ENCODE measurements around the gene RTN4IP1. TPM values are rescaled to one million over a fixed set of nuclear protein-coding genes. Genes with fewer than 3 reads are reported as not detected.

The RTN4IP1 gene
- polyA plus RNA-seq, 1 donor from 2014 or later, result 8.5 TPM

DNA sequence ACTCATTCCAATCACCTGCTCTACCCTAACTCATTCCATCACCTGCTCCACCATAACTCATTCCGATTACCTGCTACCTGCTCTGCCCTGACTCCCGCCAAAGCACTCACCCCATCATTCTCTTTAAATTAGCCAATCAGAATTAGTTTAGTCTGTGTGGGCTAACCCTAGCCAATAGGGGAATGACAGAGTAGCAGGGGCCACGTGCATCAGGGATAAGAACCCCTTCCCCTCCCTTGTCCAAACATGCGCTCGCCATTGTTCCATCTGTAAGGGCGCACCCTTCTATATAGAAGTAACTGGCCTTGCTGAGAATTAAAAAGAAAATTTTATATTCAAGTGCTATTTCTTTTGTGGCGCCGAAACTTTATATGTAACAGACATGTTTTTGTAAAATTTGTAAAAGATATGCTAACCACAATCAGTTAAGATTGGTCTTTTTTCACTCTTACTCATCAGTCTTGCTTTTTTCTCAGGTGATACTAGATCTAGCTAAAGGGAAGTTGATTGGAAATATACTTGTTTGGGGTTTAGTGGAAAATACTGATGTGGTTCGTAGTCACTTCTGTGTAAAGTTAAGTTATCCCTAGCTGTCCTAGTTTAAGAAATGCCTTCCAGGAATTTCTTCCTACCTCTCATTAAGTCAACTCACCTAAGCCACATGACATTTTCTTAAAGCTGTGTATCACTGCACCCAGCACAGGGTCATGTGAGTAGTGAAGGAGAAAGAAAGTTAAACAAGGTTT, 16.5 kb downstream of the RTN4IP1 start:
- Histone ChIP-seq H3K36me3 (ENCODE audit: insufficient read depth, low read length) (peaks cover 3% of the 10 kb centered on the region), H3K9me2 (ENCODE audit: insufficient read depth, low read length) (no peaks in the 10 kb centered on the region), H2AFZ (ENCODE audit: low read depth, low read length) (no peak overlapping the region), H3K79me2 (replicated peaks; ENCODE audit: insufficient read depth, low read length) (no peaks in the 10 kb centered on the region), H3F3A (ENCODE audit: insufficient read depth, low read length, poor library complexity, severe bottlenecking) (no peaks in the 10 kb centered on the region), H3K27me3 (ENCODE audit: insufficient read depth, low read depth, low read length) (no peaks in the 10 kb centered on the region), H3K27ac (ENCODE audit: low read length) (no peak overlapping the region), H3K9me3 (ENCODE audit: low read length) (no peaks in the 10 kb centered on the region), H3K9ac (ENCODE audit: low read length) (no peak overlapping the region), H3K4me3 (ENCODE audit: low read length) (no peak overlapping the region), H4K20me1 (ENCODE audit: insufficient read depth) (no peaks in the 10 kb centered on the region), H3K4me2 (ENCODE audit: low read length) (no peak overlapping the region)
- TF ChIP-seq, protein P1, sequence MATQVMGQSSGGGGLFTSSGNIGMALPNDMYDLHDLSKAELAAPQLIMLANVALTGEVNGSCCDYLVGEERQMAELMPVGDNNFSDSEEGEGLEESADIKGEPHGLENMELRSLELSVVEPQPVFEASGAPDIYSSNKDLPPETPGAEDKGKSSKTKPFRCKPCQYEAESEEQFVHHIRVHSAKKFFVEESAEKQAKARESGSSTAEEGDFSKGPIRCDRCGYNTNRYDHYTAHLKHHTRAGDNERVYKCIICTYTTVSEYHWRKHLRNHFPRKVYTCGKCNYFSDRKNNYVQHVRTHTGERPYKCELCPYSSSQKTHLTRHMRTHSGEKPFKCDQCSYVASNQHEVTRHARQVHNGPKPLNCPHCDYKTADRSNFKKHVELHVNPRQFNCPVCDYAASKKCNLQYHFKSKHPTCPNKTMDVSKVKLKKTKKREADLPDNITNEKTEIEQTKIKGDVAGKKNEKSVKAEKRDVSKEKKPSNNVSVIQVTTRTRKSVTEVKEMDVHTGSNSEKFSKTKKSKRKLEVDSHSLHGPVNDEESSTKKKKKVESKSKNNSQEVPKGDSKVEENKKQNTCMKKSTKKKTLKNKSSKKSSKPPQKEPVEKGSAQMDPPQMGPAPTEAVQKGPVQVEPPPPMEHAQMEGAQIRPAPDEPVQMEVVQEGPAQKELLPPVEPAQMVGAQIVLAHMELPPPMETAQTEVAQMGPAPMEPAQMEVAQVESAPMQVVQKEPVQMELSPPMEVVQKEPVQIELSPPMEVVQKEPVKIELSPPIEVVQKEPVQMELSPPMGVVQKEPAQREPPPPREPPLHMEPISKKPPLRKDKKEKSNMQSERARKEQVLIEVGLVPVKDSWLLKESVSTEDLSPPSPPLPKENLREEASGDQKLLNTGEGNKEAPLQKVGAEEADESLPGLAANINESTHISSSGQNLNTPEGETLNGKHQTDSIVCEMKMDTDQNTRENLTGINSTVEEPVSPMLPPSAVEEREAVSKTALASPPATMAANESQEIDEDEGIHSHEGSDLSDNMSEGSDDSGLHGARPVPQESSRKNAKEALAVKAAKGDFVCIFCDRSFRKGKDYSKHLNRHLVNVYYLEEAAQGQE (IDR thresholded peaks at IDR 0.05; ENCODE audit: borderline replicate concordance), result no peak
- no peak for TF ChIP-seq EP300 (conservative IDR thresholded peaks at IDR 0.05; ENCODE audit: poor library complexity, severe bottlenecking)
- no peak for TF ChIP-seq MXI1 (conservative IDR thresholded peaks at IDR 0.05; ENCODE audit: poor library complexity, severe bottlenecking)

- H4K20me1 ChIP-seq (ENCODE audit: insufficient read depth), result no peaks in the 10 kb centered on the region
- H3K4me3 ChIP-seq (ENCODE audit: low read length), result no peak overlapping the region
- TF ChIP-seq RAD21 (conservative IDR thresholded peaks at IDR 0.05), result no peak
- H3K9me3 ChIP-seq (ENCODE audit: low read length), result no peaks in the 10 kb centered on the region
- no peaks in the 10 kb centered on the region for H3F3A ChIP-seq (ENCODE audit: insufficient read depth, low read length, poor library complexity, severe bottlenecking)
- H3K27me3 ChIP-seq (ENCODE audit: insufficient read depth, low read depth, low read length), result no peaks in the 10 kb centered on the region
- no peak overlapping the region for H3K9ac ChIP-seq (ENCODE audit: low read length)
- no peaks in the 10 kb centered on the region for H3K9me2 ChIP-seq (ENCODE audit: insufficient read depth, low read length)
- H3K4me2 ChIP-seq (ENCODE audit: low read length), result no peak overlapping the region
- no peaks in the 10 kb centered on the region for H3K79me2 ChIP-seq (replicated peaks; ENCODE audit: insufficient read depth, low read length)
- no peak overlapping the region for H3K27ac ChIP-seq (ENCODE audit: low read length)
- H2AFZ ChIP-seq (ENCODE audit: low read depth, low read length), result no peak overlapping the region
- peaks cover 3% of the 10 kb centered on the region for H3K36me3 ChIP-seq (ENCODE audit: insufficient read depth, low read length)
Observed at GRCh38 chr6:106611030-106611429, 18.3 kb downstream of the RTN4IP1 start.

DNA sequence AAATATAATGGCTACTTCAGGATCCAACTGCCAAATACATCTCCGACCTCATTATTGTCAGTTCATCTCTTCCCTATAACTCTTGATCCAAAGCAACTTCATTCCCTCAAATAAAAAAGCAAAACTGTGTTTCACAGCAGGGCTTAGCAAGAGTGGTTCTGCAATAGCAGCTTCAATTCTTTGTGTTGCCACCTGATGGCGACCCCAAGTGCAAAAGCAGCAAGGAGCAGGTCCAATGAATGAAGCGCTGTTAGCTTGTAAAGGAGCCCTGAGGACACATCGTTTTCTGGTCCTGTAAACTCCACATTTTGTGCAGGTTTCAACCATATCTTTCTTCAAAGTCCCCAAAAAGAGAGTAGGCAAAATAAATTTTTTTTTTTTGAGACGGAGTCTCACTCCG, 19.6 kb downstream of the RTN4IP1 start:
- Histone ChIP-seq H3K4me3 (ENCODE audit: low read length) (no peak overlapping the region), H3K79me2 (replicated peaks; ENCODE audit: insufficient read depth, low read length) (no peaks in the 10 kb centered on the region), H3K9me2 (ENCODE audit: insufficient read depth, low read length) (no peaks in the 10 kb centered on the region), H3K9ac (ENCODE audit: low read length) (no peak overlapping the region), H3K27me3 (ENCODE audit: insufficient read depth, low read depth, low read length) (no peaks in the 10 kb centered on the region), H3K9me3 (ENCODE audit: low read length) (no peaks in the 10 kb centered on the region), H3K36me3 (ENCODE audit: insufficient read depth, low read length) (peaks cover 3% of the 10 kb centered on the region), H4K20me1 (ENCODE audit: insufficient read depth) (no peaks in the 10 kb centered on the region), H3K4me2 (ENCODE audit: low read length) (no peak overlapping the region), H3K27ac (ENCODE audit: low read length) (no peak overlapping the region), H3F3A (ENCODE audit: insufficient read depth, low read length, poor library complexity, severe bottlenecking) (no peaks in the 10 kb centered on the region), H2AFZ (ENCODE audit: low read depth, low read length) (no peak overlapping the region)
- TF ChIP-seq RAD21 (conservative IDR thresholded peaks at IDR 0.05) (peak; percentile 56), POLR2AphosphoS5 (IDR thresholded peaks at IDR 0.05) (no peak), TAF1 (IDR thresholded peaks at IDR 0.05; ENCODE audit: low read depth) (no peak), CTCF (IDR thresholded peaks at IDR 0.05; ENCODE audit: poor library complexity, severe bottlenecking) (peak; percentile 52), SMC3 (conservative IDR thresholded peaks at IDR 0.05; ENCODE audit: poor library complexity) (peak; percentile 59)
